Measurements from ENCODE around the gene KNOP1. TPM values are rescaled to one million over a fixed set of nuclear protein-coding genes. Genes with fewer than 3 reads are reported as not detected.

KNOP1 gene
- total RNA-seq, 1 donor from 2014 or later = 19.0 TPM

GRCh38 chr16:19710991-19711545 is 7.0 kb downstream of the KNOP1 start:
- H3K27ac Mint-ChIP-seq = no peak overlapping the region
- ChIA-PET POLR2A (no interaction called here), CTCF (no interaction called here)
- H3K36me3 Mint-ChIP-seq (ENCODE audit: low read depth) = peaks cover 72% of the 10 kb centered on the region
- intact Hi-C loops (cut with micrococcal nuclease) = no loop called here
- TF ChIP-seq, protein P1, sequence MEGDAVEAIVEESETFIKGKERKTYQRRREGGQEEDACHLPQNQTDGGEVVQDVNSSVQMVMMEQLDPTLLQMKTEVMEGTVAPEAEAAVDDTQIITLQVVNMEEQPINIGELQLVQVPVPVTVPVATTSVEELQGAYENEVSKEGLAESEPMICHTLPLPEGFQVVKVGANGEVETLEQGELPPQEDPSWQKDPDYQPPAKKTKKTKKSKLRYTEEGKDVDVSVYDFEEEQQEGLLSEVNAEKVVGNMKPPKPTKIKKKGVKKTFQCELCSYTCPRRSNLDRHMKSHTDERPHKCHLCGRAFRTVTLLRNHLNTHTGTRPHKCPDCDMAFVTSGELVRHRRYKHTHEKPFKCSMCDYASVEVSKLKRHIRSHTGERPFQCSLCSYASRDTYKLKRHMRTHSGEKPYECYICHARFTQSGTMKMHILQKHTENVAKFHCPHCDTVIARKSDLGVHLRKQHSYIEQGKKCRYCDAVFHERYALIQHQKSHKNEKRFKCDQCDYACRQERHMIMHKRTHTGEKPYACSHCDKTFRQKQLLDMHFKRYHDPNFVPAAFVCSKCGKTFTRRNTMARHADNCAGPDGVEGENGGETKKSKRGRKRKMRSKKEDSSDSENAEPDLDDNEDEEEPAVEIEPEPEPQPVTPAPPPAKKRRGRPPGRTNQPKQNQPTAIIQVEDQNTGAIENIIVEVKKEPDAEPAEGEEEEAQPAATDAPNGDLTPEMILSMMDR (IDR thresholded peaks at IDR 0.05) = no peak
- no peak for DNase-seq
- peaks cover 5% of the 10 kb centered on the region for H3K4me1 Mint-ChIP-seq
- no peaks in the 10 kb centered on the region for H3K27me3 Mint-ChIP-seq
- H3K9me3 Mint-ChIP-seq = no peaks in the 10 kb centered on the region
- H3K4me3 Mint-ChIP-seq = no peak overlapping the region
- no peak for ATAC-seq (ENCODE audit: low read depth)

DNA sequence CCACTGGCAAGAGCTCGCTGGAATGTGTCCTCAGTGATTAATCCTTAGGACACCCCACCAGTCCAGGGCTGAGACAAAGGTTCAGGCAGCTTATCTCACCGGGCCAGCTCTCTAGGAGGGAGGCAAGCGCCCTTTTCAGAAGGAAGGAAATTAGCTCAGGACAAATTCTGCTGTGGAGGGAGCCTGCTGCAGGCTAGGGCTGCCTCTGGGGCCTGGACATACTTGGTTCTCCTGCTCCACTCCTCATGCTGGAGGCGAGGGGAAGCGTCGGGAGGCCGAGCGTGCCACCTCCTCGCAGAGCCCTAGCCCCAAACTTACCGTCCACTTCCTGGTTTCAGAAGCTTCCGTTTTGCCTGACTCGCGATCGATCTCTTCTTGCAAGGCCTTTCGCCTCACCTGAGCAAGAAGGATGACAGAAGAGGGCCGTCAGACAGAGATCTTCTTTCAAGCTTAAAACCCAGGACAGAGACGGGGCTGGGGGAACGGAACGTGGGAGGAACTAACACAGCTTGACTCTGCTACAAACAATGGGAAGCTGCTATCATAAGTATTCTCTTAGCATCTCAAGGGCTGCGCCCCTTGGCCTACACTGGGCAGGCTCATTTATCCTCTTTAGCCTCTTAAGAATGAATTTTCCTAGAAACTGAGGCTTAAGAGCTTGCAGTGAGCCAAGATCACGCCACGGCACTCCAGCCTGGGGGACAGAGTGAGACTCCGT is 7.7 kb downstream of the KNOP1 start:
- Mint-ChIP-seq H3K4me3 (no peak overlapping the region), H3K36me3 (ENCODE audit: low read depth) (peaks cover 77% of the 10 kb centered on the region), H3K27me3 (no peaks in the 10 kb centered on the region), H3K9me3 (no peaks in the 10 kb centered on the region), H3K27ac (no peak overlapping the region), H3K4me1 (peaks cover 4% of the 10 kb centered on the region)
- no peak for ATAC-seq (ENCODE audit: low read depth)
- no peak for DNase-seq
- ChIA-PET CTCF (no interaction called here), POLR2A (no interaction called here)
- intact Hi-C loops (cut with micrococcal nuclease) = no loop called here
- TF ChIP-seq, protein P1 (IDR thresholded peaks at IDR 0.05) = no peak

- ChIA-PET POLR2A (no interaction called here), CTCF (no interaction called here)
- intact Hi-C loops (cut with micrococcal nuclease) = no loop called here
- no peak for DNase-seq
- no peaks in the 10 kb centered on the region for H3K27me3 Mint-ChIP-seq
- H3K4me1 Mint-ChIP-seq = no peaks in the 10 kb centered on the region
- TF ChIP-seq, protein P1 (IDR thresholded peaks at IDR 0.05) = no peak
- H3K27ac Mint-ChIP-seq = no peak overlapping the region
- peaks cover 81% of the 10 kb centered on the region for H3K36me3 Mint-ChIP-seq (ENCODE audit: low read depth)
- H3K9me3 Mint-ChIP-seq = no peaks in the 10 kb centered on the region
- ATAC-seq (ENCODE audit: low read depth) = no peak
- H3K4me3 Mint-ChIP-seq = no peak overlapping the region
Observed at GRCh38 chr16:19709381-19710136, 8.5 kb downstream of the KNOP1 start.

DNA sequence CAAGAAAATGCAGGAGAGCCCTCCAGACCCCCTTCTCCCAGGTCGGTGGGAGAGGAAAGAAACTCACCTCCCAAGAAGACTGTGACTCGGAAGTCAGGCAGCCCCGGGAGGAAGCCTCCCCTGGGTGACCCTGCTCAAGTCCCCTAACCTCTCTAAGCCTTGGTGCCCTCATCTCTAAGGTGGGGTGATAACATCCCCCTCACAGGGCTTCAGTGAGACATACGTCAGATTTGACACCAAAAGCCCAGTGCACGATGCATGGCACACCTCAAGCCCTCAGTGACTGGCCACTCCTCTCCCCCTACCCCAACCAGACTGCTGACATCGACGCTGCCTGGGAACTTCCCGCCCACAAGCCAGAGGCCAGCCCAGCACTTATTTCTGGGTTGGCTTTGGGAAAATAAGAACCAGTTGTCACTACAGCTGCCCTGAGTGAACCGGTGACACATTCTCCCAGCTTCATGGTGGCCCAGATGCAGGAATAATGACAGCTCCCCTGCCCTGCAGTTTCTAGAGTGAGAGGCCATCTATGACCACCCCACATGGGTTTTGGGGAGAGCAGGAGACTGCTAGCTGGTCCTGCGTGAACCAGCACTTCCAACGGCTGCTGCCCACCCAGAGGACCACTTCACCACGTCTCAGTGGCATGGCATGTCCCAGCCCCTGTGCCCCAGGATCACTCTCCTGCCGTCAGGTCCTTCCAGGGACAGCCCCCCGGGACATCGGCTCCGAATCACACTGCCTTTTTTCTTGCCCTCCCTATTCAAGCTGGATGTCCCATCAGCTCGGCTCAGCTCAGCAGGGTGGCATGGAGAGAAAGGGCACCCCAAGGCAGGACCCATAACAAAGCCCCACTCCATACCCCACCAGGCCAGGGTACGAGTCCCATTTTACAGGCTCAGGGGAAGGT is 9.5 kb downstream of the KNOP1 start:
- ATAC-seq (ENCODE audit: low read depth) = no peak
- H3K4me1 Mint-ChIP-seq = no peaks in the 10 kb centered on the region
- no peak for DNase-seq
- no peaks in the 10 kb centered on the region for H3K27me3 Mint-ChIP-seq
- POLR2A ChIA-PET = no interaction called here
- CTCF ChIA-PET = no interaction called here
- peaks cover 81% of the 10 kb centered on the region for H3K36me3 Mint-ChIP-seq (ENCODE audit: low read depth)
- TF ChIP-seq, protein P1 (IDR thresholded peaks at IDR 0.05) = no peak
- intact Hi-C loops (cut with micrococcal nuclease) = no loop called here
- no peak overlapping the region for H3K27ac Mint-ChIP-seq
- no peak overlapping the region for H3K4me3 Mint-ChIP-seq
- H3K9me3 Mint-ChIP-seq = no peaks in the 10 kb centered on the region
